SK-N-MC (cell line): ENCODE data around the gene OR2K2.

Experiments
- EZH2 ChIP-seq: fragments of 200-600 bp; sonication (generic); IDR thresholded peaks from one replicate; pipeline ENCODE4 v1.6.1; 2017; ENCODE audit warnings: antibody characterized with exemption
- FOXP2 ChIP-seq: optimal IDR thresholded peaks from 2 replicates; pipeline ENCODE3; 2011; ENCODE audit warnings: mild to moderate bottlenecking, moderate library complexity; ENCODE audit not compliant: insufficient read depth; ENCODE audit errors: extremely low read length, control extremely low read depth
- POLR2AphosphoS5 ChIP-seq: IDR thresholded peaks from 2 replicates; pipeline ENCODE4 v1.6.1; 2012; ENCODE audit warnings: mild to moderate bottlenecking, low read depth, low read length, borderline replicate concordance

DNA sequence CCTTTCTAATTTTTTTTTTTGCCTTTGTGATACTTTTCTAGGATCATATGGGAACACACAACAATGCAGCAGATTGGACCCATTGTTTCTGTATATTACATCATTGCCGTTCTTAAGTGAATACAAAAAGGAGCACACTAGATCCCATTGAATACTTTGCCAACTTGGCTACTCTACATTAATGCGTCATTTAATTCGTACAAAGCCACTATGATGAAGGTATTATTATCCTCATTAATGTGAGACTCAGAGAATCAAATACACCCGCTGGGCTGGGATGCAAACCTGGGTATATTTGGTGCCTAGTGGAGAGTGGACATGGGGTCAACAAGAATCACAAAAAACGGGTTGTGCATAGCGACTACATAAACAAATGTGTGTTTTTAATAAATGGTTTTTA is 31.9 kb downstream of the OR2K2 start:
- TF ChIP-seq POLR2AphosphoS5 (no peak), EZH2 (no peak), FOXP2 (no peak)
